GM12878 (cell line): ENCODE results near the gene THRB. TPM values are rescaled to one million over a fixed set of nuclear protein-coding genes. Genes with fewer than 3 reads are reported as not detected.

Source experiments
- ATAC-seq: fragments of 200-7000 bp; cut with Tn5 transposase; 3 replicates; pipeline ENCODE4 v1.9.1; 2020; ENCODE audit warnings: mild to moderate bottlenecking, moderate library complexity
- BruUV-seq: library from RNA; stranded (reverse); fragments of 400-500 nt; replicated peaks from 2 replicates; lab custom pipeline; 2021; lab: Mats Ljungman, UMichigan
- CTCF ChIA-PET: fragments of 300-600 bp; sonication (Branson Sonifier 250); formaldehyde crosslinking; extraction: SDS; loops from one replicate; lab custom pipeline; 2021; ENCODE audit warnings: inconsistent platforms; lab: Yijun Ruan, JAX
- POLR2A ChIA-PET: fragments of 350-600 bp; formaldehyde crosslinking; extraction: SDS; loops from one replicate; lab custom pipeline; 2021; ENCODE audit warnings: inconsistent platforms; lab: Charles Lee
- RAD21 ChIA-PET: fragments of 300-600 bp; sonication (Branson Sonifier 250); formaldehyde crosslinking; loops from one replicate; lab custom pipeline; 2023; ENCODE audit warnings: antibody characterized with exemption; ENCODE audit not compliant: unreplicated experiment; lab: Charles Lee
- SMC1A ChIA-PET: fragments of 300-600 bp; sonication (Branson Sonifier 250); formaldehyde crosslinking; loops from one replicate; lab custom pipeline; 2023; ENCODE audit not compliant: unreplicated experiment, uncharacterized antibody; lab: Charles Lee
- DNase-seq: peaks from one replicate; pipeline ENCODE4 v3.0.0-alpha.2; 2011; ENCODE audit warnings: low read depth, low spot score
- FAIRE-seq: peaks from 3 replicates; lab custom pipeline; 2011; peaks lifted over from hg19 to GRCh38; lab: Jason Lieb, UNC
- H2AFZ ChIP-seq: 2 replicates; pipeline ENCODE4 v1.6.0; 2011; ENCODE audit warnings: low read depth, low read length, control low read depth; ENCODE audit not compliant: control insufficient read depth
- H3K27ac ChIP-seq: 2 replicates; pipeline ENCODE4 v1.5.1; 2011; ENCODE audit warnings: control low read depth; ENCODE audit not compliant: control insufficient read depth, insufficient read depth
- H3K27me3 ChIP-seq, 2 experiments: replicated peaks in 1 of 2; 2 replicates each; pipeline versions ENCODE4 v1.6.0 to v1.6.1; 2011; ENCODE audit warnings: low read length in 1 of 2; ENCODE audit not compliant: control insufficient read depth in 2 of 2, insufficient read depth in 2 of 2
- H3K36me3 ChIP-seq, 2 experiments: 2 replicates each; pipeline ENCODE4 v1.5.1; 2011; ENCODE audit warnings: low read length in 1 of 2; ENCODE audit not compliant: control insufficient read depth in 2 of 2, insufficient read depth in 2 of 2
- H3K4me1 ChIP-seq: 2 replicates; pipeline ENCODE4 v1.6.1; 2011; ENCODE audit warnings: mild to moderate bottlenecking, low read length, moderate library complexity, mixed read lengths; ENCODE audit not compliant: control insufficient read depth, insufficient read depth
- H3K4me2 ChIP-seq: 2 replicates; pipeline ENCODE4 v1.6.0; 2011; ENCODE audit warnings: control low read depth; ENCODE audit not compliant: control insufficient read depth, insufficient read depth
- H3K4me3 ChIP-seq: fragments of 200-600 bp; sonication (generic); 2 replicates; pipeline ENCODE4 v1.5.1; 2016
- H3K79me2 ChIP-seq: 2 replicates; pipeline ENCODE4 v1.6.0; 2011; ENCODE audit warnings: low read length; ENCODE audit not compliant: control insufficient read depth, insufficient read depth
- H3K9ac ChIP-seq: 2 replicates; pipeline ENCODE4 v1.8.0; 2011; ENCODE audit warnings: low read length, control low read depth, mixed read lengths; ENCODE audit not compliant: control insufficient read depth, insufficient read depth
- H3K9me3 ChIP-seq: replicated peaks from 3 replicates; pipeline ENCODE4 v1.5.1; 2011; ENCODE audit warnings: mild to moderate bottlenecking, low read length; ENCODE audit not compliant: control insufficient read depth, insufficient read depth
- H4K20me1 ChIP-seq: 2 replicates; pipeline ENCODE4 v1.6.0; 2011; ENCODE audit not compliant: control insufficient read depth, insufficient read depth
- BACH1 ChIP-seq: fragments of 450-650 bp; IDR thresholded peaks from 2 replicates; pipeline ENCODE4 v1.6.1; 2017; ENCODE audit warnings: mild to moderate bottlenecking, borderline replicate concordance
- BCLAF1 ChIP-seq: fragments of 450-650 bp; IDR thresholded peaks from 2 replicates; pipeline ENCODE4 v1.6.1; 2017; ENCODE audit warnings: antibody characterized with exemption, mild to moderate bottlenecking, moderate library complexity
- BHLHE40 ChIP-seq, 2 experiments: fragments of 450-650 bp in 1 of 2; IDR thresholded peaks; 2 replicates each; pipeline ENCODE4 v1.6.1; 2011 to 2017; ENCODE audit warnings: low read depth in 2 of 2, borderline replicate concordance in 1 of 2, improper control_type of control experiment in 1 of 2, low read length in 1 of 2, mild to moderate bottlenecking in 1 of 2
- CBFB ChIP-seq: IDR thresholded peaks from 2 replicates; pipeline ENCODE4 v1.6.1; 2016; ENCODE audit warnings: antibody characterized with exemption, low read depth
- CREB1 ChIP-seq: IDR thresholded peaks from 2 replicates; pipeline ENCODE4 v1.6.1; 2012; ENCODE audit warnings: low read depth, mild to moderate bottlenecking, inconsistent platforms
- EZH2 ChIP-seq: IDR thresholded peaks from 2 replicates; pipeline ENCODE4 v1.6.1; 2012; ENCODE audit warnings: low read depth, mild to moderate bottlenecking, control low read depth, inconsistent platforms, low read length, borderline replicate concordance; ENCODE audit not compliant: control insufficient read depth
- HDGF ChIP-seq: fragments of 450-650 bp; IDR thresholded peaks from 2 replicates; pipeline ENCODE4 v1.6.1; 2016; ENCODE audit warnings: antibody characterized with exemption
- KDM1A ChIP-seq: fragments of 200-600 bp; sonication (generic); IDR thresholded peaks from 2 replicates; pipeline ENCODE4 v1.6.1; 2016; ENCODE audit warnings: borderline replicate concordance
- PAX5 ChIP-seq: IDR thresholded peaks from 2 replicates; pipeline ENCODE4 v1.6.1; 2011; ENCODE audit warnings: low read depth, low read length, borderline replicate concordance
- PAX8 ChIP-seq: fragments of 450-650 bp; IDR thresholded peaks from 2 replicates; pipeline ENCODE4 v1.6.1; 2017; ENCODE audit warnings: mild to moderate bottlenecking, moderate library complexity
- POLR2AphosphoS5 ChIP-seq: IDR thresholded peaks from 2 replicates; pipeline ENCODE4 v1.6.1; 2011; ENCODE audit warnings: mild to moderate bottlenecking, low read length, inconsistent platforms
- POU2F2 ChIP-seq: IDR thresholded peaks from 3 replicates; pipeline ENCODE4 v1.6.1; 2011; ENCODE audit warnings: low read depth, mild to moderate bottlenecking, low read length, borderline replicate concordance
- RAD51 ChIP-seq: fragments of 450-650 bp; IDR thresholded peaks from 2 replicates; pipeline ENCODE4 v1.6.1; 2016; ENCODE audit warnings: moderate library complexity, mild to moderate bottlenecking, inconsistent platforms
- SMAD1 ChIP-seq: fragments of 450-650 bp; IDR thresholded peaks from 2 replicates; pipeline ENCODE4 v1.6.1; 2018; ENCODE audit warnings: mild to moderate bottlenecking, low read depth; ENCODE audit not compliant: partially characterized antibody
- TCF3 ChIP-seq: IDR thresholded peaks from 2 replicates; pipeline ENCODE4 v1.6.1; 2012; ENCODE audit warnings: low read depth, mild to moderate bottlenecking, low read length, borderline replicate concordance; ENCODE audit not compliant: insufficient read depth
- ZBED1 ChIP-seq: IDR thresholded peaks from 2 replicates; pipeline ENCODE4 v1.6.1; 2016; ENCODE audit warnings: borderline replicate concordance
- ZNF622 ChIP-seq: fragments of 450-650 bp; IDR thresholded peaks from 2 replicates; pipeline ENCODE4 v1.6.1; 2017; ENCODE audit warnings: mild to moderate bottlenecking, inconsistent platforms
- WGBS: methylation state at CpG from one replicate; pipeline ENCODE4 v1.1.6; 2016; ENCODE audit warnings: low lambda C conversion rate; ENCODE audit not compliant: insufficient replicate concordance, insufficient coverage; ENCODE audit errors: missing lambda C conversion rate; 5-methylcytosine and 5-hydroxymethylcytosine counted together
- in situ Hi-C: fragments of 300-500 bp; cut with MboI; formaldehyde crosslinking; loops from 9 replicates; pipeline ENCODE4 v1.14.3; 2018; ENCODE audit warnings: mixed read lengths
- intact Hi-C: fragments of 100-400 bp; cut with micrococcal nuclease; formaldehyde crosslinking; loops from one replicate; pipeline ENCODE4 v1.14.2; 2022; ENCODE audit not compliant: unreplicated experiment
- polyA plus RNA-seq, 11 experiments: library from polyadenylated mRNA; depleted of rRNA in 4 of 11; unstranded in 6 of 11; stranded (reverse) in 5 of 11; fragments of >200 nt; fragmentation: Nextera tagmentation in 4 of 11; fragmentation: Illumina TruSeq in 1 of 11; extraction: Ambion mirVana in 4 of 11; extraction: Trizol in 1 of 11; gene quantifications; 1 replicate in 1 of 11; 2 replicates in 10 of 11; pipeline versions ENCODE4 v1.2.1 to v1.2.3, GENCODE V29; 2011 to 2016; ENCODE audit warnings: inconsistent platforms in 2 of 11, missing spikeins in 2 of 11, low read depth in 1 of 11
- total RNA-seq, 4 experiments: library from RNA; depleted of rRNA in 3 of 4; stranded (reverse); fragments of >200 nt in 3 of 4; fragmentation: Illumina TruSeq in 1 of 4; extraction: Trizol in 1 of 4; gene quantifications; 2 replicates each; pipeline versions ENCODE4 v1.2.1 to v1.2.3, GENCODE V29; 2013 to 2021
- TF ChIP-seq, protein P1 (sequence below): fragments of 450-650 bp; IDR thresholded peaks from 2 replicates; pipeline ENCODE4 v1.6.1; 2017; ENCODE audit warnings: mild to moderate bottlenecking, low read depth, inconsistent platforms; ENCODE audit not compliant: poor library complexity, severe bottlenecking
- TF ChIP-seq, protein P2 (sequence below): IDR thresholded peaks from 2 replicates; pipeline ENCODE4 v1.6.1; 2011; ENCODE audit warnings: low read depth, mild to moderate bottlenecking, low read length, moderate library complexity, borderline replicate concordance; ENCODE audit errors: extremely low read depth

THRB gene
- total and polyA plus RNA-seq, 10 of the 15 experiments (the other 5 are each of a cell fraction or from before 2014, with no cell fraction given) = 0.05 TPM; not detected in 9

DNA sequence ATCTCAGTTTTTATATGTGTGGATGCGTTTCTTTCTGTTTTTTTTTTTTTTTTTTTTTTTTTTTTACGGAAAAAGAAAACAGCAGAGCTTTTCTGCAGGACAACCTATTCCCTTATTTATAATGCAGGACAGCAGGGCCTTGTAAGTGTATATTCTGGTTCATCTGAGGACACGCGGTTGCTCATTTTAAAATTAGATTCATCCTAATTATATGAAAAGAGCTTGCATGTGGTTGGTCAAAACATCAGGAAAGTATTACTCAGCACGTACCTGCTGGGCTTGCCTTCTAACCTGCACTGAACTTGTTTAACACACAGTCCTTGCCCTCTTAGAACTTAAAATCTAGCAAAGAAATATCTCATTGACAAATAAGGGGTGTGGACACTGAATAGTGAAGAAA, 13.5 kb downstream of the THRB start:
- Histone ChIP-seq H3K36me3 (no peaks in the 10 kb centered on the region), H3K4me1 (no peaks in the 10 kb centered on the region), H3K27me3 (no peaks in the 10 kb centered on the region), H3K27ac (no peak overlapping the region), H3K79me2 (no peaks in the 10 kb centered on the region), H3K9me3 (no peaks in the 10 kb centered on the region), H3K4me2 (no peak overlapping the region), H2AFZ (no peak overlapping the region), H3K9ac (no peak overlapping the region), H4K20me1 (no peaks in the 10 kb centered on the region), H3K4me3 (no peak overlapping the region)
- FAIRE-seq (no peak), ATAC-seq (no peak), DNase-seq (no peak)
- intact Hi-C loops = no loop called here
- 17% methylated on average over 4 of the region's 5 CpGs for WGBS
- TF ChIP-seq, protein P1, sequence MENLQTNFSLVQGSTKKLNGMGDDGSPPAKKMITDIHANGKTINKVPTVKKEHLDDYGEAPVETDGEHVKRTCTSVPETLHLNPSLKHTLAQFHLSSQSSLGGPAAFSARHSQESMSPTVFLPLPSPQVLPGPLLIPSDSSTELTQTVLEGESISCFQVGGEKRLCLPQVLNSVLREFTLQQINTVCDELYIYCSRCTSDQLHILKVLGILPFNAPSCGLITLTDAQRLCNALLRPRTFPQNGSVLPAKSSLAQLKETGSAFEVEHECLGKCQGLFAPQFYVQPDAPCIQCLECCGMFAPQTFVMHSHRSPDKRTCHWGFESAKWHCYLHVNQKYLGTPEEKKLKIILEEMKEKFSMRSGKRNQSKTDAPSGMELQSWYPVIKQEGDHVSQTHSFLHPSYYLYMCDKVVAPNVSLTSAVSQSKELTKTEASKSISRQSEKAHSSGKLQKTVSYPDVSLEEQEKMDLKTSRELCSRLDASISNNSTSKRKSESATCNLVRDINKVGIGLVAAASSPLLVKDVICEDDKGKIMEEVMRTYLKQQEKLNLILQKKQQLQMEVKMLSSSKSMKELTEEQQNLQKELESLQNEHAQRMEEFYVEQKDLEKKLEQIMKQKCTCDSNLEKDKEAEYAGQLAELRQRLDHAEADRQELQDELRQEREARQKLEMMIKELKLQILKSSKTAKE = no peak
- TF ChIP-seq ZNF622 (no peak), POLR2AphosphoS5 (no peak), HDGF (no peak), RAD51 (no peak), BACH1 (no peak), PAX5 (no peak), ZBED1 (no peak), BHLHE40 (IDR thresholded peaks at IDR 0.05; ENCODE audit: borderline replicate concordance in 1 of 2, low read depth in 2 of 2, low read length in 1 of 2) (no peak), CREB1 (no peak), SMAD1 (no peak), POU2F2 (no peak), PAX8 (no peak), EZH2 (no peak), CBFB (no peak), BCLAF1 (no peak), TCF3 (no peak), KDM1A (no peak)
- TF ChIP-seq, protein P2, sequence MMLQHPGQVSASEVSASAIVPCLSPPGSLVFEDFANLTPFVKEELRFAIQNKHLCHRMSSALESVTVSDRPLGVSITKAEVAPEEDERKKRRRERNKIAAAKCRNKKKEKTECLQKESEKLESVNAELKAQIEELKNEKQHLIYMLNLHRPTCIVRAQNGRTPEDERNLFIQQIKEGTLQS = no peak
- ChIA-PET RAD21 (no interaction called here), SMC1A (interaction anchor here (0.8 kb wide), 1 partner anchor 773 kb away, joined by 3 read pairs; no protein-coding TSS in a partner anchor), POLR2A (interaction anchor here (0.6 kb wide), 2 partner anchors 13 to 374 kb away, joined by 4 read pairs; no protein-coding TSS in a partner anchor), CTCF (no interaction called here)
- no TSS peak for BruUV-seq
- in situ Hi-C loops = no loop called here
